SK-N-SH treated with all-trans-retinoic acid at 6 μM for 48 hours (cell line): ENCODE results near the gene CLHC1.

Experiments used
- CREB5 ChIP-seq: fragments of 250-450 bp; sonication (Bioruptor Pico); IDR thresholded peaks from 2 replicates; pipeline ENCODE4 v1.5.1; 2020; ENCODE audit warnings: low read depth, mild to moderate bottlenecking, moderate library complexity
- CSDC2 ChIP-seq: fragments of 250-450 bp; sonication (Bioruptor Pico); IDR thresholded peaks from 2 replicates; pipeline ENCODE4 v1.5.0; 2020; ENCODE audit warnings: mild to moderate bottlenecking, moderate library complexity
- CSRNP3 ChIP-seq: fragments of 250-450 bp; sonication (Bioruptor Pico); IDR thresholded peaks from 2 replicates; pipeline ENCODE4 v1.5.1; 2021; ENCODE audit warnings: mild to moderate bottlenecking, moderate library complexity
- PATZ1 ChIP-seq: fragments of 250-450 bp; sonication (Bioruptor Pico); IDR thresholded peaks from 2 replicates; pipeline ENCODE4 v1.8.0; 2020; ENCODE audit warnings: mild to moderate bottlenecking, moderate library complexity, borderline replicate concordance
- RARB ChIP-seq: fragments of 250-450 bp; sonication (Bioruptor Pico); IDR thresholded peaks from 2 replicates; pipeline ENCODE4 v1.8.0; 2021; ENCODE audit warnings: mild to moderate bottlenecking, moderate library complexity
- SNAI2 ChIP-seq: fragments of 250-450 bp; sonication (Bioruptor Pico); IDR thresholded peaks from 2 replicates; pipeline ENCODE4 v1.5.0; 2020; ENCODE audit warnings: mild to moderate bottlenecking, moderate library complexity
- ZFP3 ChIP-seq: fragments of 250-450 bp; sonication (Bioruptor Pico); IDR thresholded peaks from 2 replicates; pipeline ENCODE4 v1.5.0; 2020; ENCODE audit warnings: mild to moderate bottlenecking, moderate library complexity
- ZFP30 ChIP-seq: fragments of 450-650 bp; formaldehyde crosslinking; IDR thresholded peaks from 2 replicates; pipeline ENCODE4 v1.5.0; 2022; ENCODE audit warnings: mild to moderate bottlenecking, moderate library complexity
- ZNF565 ChIP-seq: fragments of 450-650 bp; formaldehyde crosslinking; conservative IDR thresholded peaks from 2 replicates; pipeline ENCODE4 v1.5.0; 2020; ENCODE audit warnings: low read depth, mild to moderate bottlenecking, moderate library complexity
- ZNF8 ChIP-seq: fragments of 450-650 bp; formaldehyde crosslinking; IDR thresholded peaks from 2 replicates; pipeline ENCODE4 v1.5.0; 2020; ENCODE audit warnings: mild to moderate bottlenecking, moderate library complexity

- no peak for TF ChIP-seq SNAI2 (CRISPR knock-in tag)
- TF ChIP-seq ZFP3 (CRISPR knock-in tag), result no peak
- no peak for TF ChIP-seq CSRNP3 (CRISPR knock-in tag)
- no peak for TF ChIP-seq RARB (CRISPR knock-in tag)
- TF ChIP-seq PATZ1 (CRISPR knock-in tag), result no peak
- no peak for TF ChIP-seq ZFP30 (CRISPR knock-in tag)
- TF ChIP-seq ZNF565 (CRISPR knock-in tag), result no peak
- no peak for TF ChIP-seq CREB5
- no peak for TF ChIP-seq ZNF8 (CRISPR knock-in tag)
- no peak for TF ChIP-seq CSDC2 (CRISPR knock-in tag)
Measured at GRCh38 chr2:55224761-55225261, 7.3 kb downstream of the CLHC1 start.
